ENCODE results near the gene FGFR3.

GRCh38 chr4:1802151-1802715, 9.1 kb downstream of the FGFR3 start:
- TF ChIP-seq POLR2A (IDR thresholded peaks at IDR 0.05) (no peak), CTCF (IDR thresholded peaks at IDR 0.05) (no peak)

Measured in upper lobe of left lung (tissue), 4 donors.